RWPE1 (cell line): ENCODE data around the gene RBM3.

ENCODE experiments used
- CTCF ChIA-PET: fragments of 350-600 bp; sonication (Branson Sonifier 250); formaldehyde crosslinking; extraction: SDS; loops from one replicate; lab custom pipeline; 2021; lab: Yijun Ruan, JAX
- POLR2A ChIA-PET: fragments of 400-600 bp; formaldehyde crosslinking; extraction: SDS; loops from one replicate; lab custom pipeline; 2020; ENCODE audit warnings: antibody characterized with exemption; ENCODE audit not compliant: low non-redundant PET; lab: Yijun Ruan, JAX
- DNase-seq: peaks from one replicate; pipeline ENCODE4 v3.0.0; 2012; ENCODE audit warnings: low spot score
- H3K27ac ChIP-seq: fragments of 450-650 bp; 2 replicates; pipeline ENCODE4 v1.5.1; 2017
- CTCF ChIP-seq: fragments of 450-650 bp; conservative IDR thresholded peaks from 2 replicates; pipeline ENCODE4 v1.5.1; 2017; ENCODE audit warnings: low read depth, mild to moderate bottlenecking

The RBM3 gene

DNA sequence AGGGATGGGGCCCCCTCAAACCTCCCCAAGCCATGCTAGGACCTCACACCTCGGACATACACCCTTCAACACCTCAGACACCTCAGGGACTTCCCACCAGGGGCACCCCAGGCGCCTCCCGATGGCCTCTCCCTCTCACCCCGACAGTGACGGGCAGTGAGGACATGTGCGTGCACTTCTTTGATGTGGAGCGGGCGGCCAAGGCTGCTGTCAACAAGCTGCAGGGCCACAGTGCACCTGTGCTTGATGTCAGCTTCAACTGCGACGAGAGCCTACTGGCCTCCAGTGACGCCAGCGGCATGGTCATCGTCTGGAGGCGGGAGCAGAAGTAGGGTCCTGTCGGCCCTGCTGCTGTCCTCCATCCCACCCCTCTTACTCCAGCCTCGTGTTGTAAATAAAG is 30.4 kb downstream of the RBM3 start:
- TF ChIP-seq CTCF, result no peak
- DNase-seq, result no peak
- CTCF ChIA-PET, result no interaction called here
- POLR2A ChIA-PET, result no interaction called here
- no peak overlapping the region for H3K27ac ChIP-seq

DNA sequence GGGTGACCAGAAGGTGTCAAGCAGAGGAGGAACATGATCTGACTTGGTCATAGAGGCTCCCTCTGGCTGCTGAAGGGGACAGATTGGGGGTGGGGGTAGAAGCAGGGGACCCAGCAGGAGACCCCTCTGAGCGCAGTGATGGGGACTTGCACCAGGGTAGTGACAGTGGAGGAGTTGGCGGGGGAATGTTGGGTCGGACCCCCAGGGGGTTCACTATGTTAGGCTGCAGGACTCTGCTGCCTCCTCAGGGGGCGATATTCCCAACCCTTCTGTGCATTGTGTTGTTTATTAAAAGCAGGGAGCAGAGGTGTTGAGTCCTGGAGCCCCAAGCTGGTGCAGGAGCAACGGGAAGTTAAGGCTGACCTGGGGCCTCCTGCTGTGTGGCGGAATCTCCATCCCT is 31.8 kb downstream of the RBM3 start:
- DNase-seq, result no peak
- ChIA-PET CTCF (no interaction called here), POLR2A (no interaction called here)
- TF ChIP-seq CTCF, result no peak
- H3K27ac ChIP-seq, result no peak overlapping the region

GRCh38 chrX:48611703-48612102 is 37.4 kb downstream of the RBM3 start:
- TF ChIP-seq CTCF, result no peak
- no peak for DNase-seq
- POLR2A ChIA-PET, result no interaction called here
- H3K27ac ChIP-seq, result no peak overlapping the region
- CTCF ChIA-PET, result no interaction called here

DNA sequence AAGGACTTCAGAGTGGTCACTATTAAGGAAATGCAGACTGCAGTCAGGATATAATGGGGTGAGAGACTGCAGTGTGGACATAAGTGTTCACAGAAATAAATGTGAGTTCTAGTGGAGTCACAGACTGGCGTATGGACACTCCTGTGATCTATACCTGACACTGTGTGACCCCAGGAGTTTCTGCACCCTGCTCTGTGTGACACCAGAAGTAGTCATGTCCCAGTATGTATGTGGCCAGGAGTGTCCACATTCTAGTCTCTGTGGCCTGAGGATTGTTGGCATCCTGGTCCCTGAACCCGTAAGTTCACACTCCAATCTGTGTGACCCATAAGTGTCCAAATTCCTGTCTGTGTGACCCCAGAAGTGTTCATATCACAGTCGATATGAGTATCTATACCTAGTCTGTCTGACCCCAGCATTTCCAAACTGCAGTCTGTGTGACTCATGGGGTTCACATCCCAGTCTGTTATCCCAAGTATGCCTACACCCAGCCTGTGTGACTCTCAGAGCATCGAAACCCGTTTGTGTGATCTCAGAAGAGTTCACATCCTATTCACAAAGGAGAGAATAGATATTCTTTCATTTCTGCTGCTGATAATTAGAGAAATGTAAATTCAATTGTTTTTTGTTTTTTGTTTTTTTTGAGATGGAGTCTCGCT is 39.3 kb downstream of the RBM3 start:
- no peak overlapping the region for H3K27ac ChIP-seq
- CTCF ChIA-PET, result no interaction called here
- no peak for TF ChIP-seq CTCF
- POLR2A ChIA-PET, result no interaction called here
- DNase-seq, result no peak

- H3K27ac ChIP-seq, result no peak overlapping the region
- DNase-seq, result no peak
- TF ChIP-seq CTCF, result no peak
- POLR2A ChIA-PET, result no interaction called here
- CTCF ChIA-PET, result no interaction called here
These were observed 42.3 kb downstream of the RBM3 start for GRCh38 chrX:48616576-48616975.

GRCh38 chrX:48617542-48618340 is 43.5 kb downstream of the RBM3 start:
- no peak for TF ChIP-seq CTCF
- POLR2A ChIA-PET, result no interaction called here
- CTCF ChIA-PET, result no interaction called here
- DNase-seq, result no peak
- no peak overlapping the region for H3K27ac ChIP-seq
